22Rv1 (cell line): Measurements from ENCODE around the gene GINS2.

ENCODE experiments used
- ZFX ChIP-seq: fragments of 450-650 bp; IDR thresholded peaks from 2 replicates; pipeline ENCODE4 v1.6.1; 2017; ENCODE audit warnings: antibody characterized with exemption, borderline replicate concordance
- TF ChIP-seq, protein P1 (sequence below): fragments of 450-650 bp; IDR thresholded peaks from 2 replicates; pipeline ENCODE4 v1.5.1; 2017; ENCODE audit warnings: mild to moderate bottlenecking

- TF ChIP-seq, protein P1, sequence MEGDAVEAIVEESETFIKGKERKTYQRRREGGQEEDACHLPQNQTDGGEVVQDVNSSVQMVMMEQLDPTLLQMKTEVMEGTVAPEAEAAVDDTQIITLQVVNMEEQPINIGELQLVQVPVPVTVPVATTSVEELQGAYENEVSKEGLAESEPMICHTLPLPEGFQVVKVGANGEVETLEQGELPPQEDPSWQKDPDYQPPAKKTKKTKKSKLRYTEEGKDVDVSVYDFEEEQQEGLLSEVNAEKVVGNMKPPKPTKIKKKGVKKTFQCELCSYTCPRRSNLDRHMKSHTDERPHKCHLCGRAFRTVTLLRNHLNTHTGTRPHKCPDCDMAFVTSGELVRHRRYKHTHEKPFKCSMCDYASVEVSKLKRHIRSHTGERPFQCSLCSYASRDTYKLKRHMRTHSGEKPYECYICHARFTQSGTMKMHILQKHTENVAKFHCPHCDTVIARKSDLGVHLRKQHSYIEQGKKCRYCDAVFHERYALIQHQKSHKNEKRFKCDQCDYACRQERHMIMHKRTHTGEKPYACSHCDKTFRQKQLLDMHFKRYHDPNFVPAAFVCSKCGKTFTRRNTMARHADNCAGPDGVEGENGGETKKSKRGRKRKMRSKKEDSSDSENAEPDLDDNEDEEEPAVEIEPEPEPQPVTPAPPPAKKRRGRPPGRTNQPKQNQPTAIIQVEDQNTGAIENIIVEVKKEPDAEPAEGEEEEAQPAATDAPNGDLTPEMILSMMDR = no peak
- TF ChIP-seq ZFX = no peak
These were observed 36.9 kb downstream of the GINS2 start for GRCh38 chr16:85651629-85652430.
